Fibroblast of lung (primary cell): Measurements from ENCODE around the gene SPDYE16.
"Not testable (repeated sequence)": the region's sequence is repeated elsewhere in the genome, so short reads cannot be mapped to it uniquely, and the experiment has no call there.

Experiments used
- EZH2 ChIP-seq: IDR thresholded peaks from 2 replicates; pipeline ENCODE4 v1.5.1; 2012; ENCODE audit warnings: low read length, control low read depth, mild to moderate bottlenecking; ENCODE audit errors: missing control alignments
- TF ChIP-seq, protein P1 (sequence below), 2 donors: IDR thresholded peaks in 1 of 2; conservative IDR thresholded peaks in 1 of 2; 1 replicate in 1 of 2; 2 replicates in 1 of 2; pipeline ENCODE4 v1.5.1; 2011 to 2012; ENCODE audit warnings: low read length in 2 of 2, control low read depth in 1 of 2, inconsistent platforms in 1 of 2, low read depth in 1 of 2, mild to moderate bottlenecking in 1 of 2

DNA sequence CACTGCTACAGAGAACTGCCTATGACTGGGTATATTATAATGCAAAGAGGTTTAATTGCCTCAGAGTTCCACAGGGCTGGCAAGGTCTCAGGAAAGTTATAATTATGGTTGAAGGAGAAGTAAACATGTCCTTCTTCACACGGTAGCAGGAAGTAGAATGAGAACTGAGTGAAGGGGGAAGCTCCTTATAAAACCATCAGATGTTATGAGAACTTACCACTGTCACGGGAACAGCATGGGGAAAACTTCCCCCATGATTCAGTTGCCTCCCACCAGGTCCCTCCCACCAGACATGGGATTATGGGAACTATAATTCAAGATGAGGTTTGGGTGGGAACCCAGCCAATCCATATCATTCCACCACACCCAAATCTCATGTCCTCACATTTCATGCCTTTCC, 49.6 kb upstream of the SPDYE16 start:
- TF ChIP-seq EZH2: not testable (repeated sequence)
- TF ChIP-seq, protein P1, sequence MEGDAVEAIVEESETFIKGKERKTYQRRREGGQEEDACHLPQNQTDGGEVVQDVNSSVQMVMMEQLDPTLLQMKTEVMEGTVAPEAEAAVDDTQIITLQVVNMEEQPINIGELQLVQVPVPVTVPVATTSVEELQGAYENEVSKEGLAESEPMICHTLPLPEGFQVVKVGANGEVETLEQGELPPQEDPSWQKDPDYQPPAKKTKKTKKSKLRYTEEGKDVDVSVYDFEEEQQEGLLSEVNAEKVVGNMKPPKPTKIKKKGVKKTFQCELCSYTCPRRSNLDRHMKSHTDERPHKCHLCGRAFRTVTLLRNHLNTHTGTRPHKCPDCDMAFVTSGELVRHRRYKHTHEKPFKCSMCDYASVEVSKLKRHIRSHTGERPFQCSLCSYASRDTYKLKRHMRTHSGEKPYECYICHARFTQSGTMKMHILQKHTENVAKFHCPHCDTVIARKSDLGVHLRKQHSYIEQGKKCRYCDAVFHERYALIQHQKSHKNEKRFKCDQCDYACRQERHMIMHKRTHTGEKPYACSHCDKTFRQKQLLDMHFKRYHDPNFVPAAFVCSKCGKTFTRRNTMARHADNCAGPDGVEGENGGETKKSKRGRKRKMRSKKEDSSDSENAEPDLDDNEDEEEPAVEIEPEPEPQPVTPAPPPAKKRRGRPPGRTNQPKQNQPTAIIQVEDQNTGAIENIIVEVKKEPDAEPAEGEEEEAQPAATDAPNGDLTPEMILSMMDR (conservative IDR thresholded peaks at IDR 0.05 in 1 of 2, IDR thresholded peaks at IDR 0.05 in 1 of 2; ENCODE audit: low read depth in 1 of 2, low read length in 2 of 2): not testable (repeated sequence)
